Right kidney (tissue), 1 donor: Measurements from ENCODE around the gene KIF7.
"Not testable (repeated sequence)": the region's sequence is repeated elsewhere in the genome, so short reads cannot be mapped to it uniquely, and the experiment has no call there.

Experiments
- DNase-seq: peaks from one replicate; pipeline ENCODE4 v3.0.0-alpha.2; 2016

Gene KIF7

GRCh38 chr15:89616228-89616627 lies 39.0 kb downstream of the KIF7 start:
- no peak for DNase-seq

GRCh38 chr15:89615135-89615534 lies 40.1 kb downstream of the KIF7 start:
- no peak for DNase-seq

- DNase-seq, result no peak
Measured at GRCh38 chr15:89614164-89614563, 41.1 kb downstream of the KIF7 start.

- no peak for DNase-seq
Measured at GRCh38 chr15:89613031-89613430, 42.2 kb downstream of the KIF7 start.

- DNase-seq, result no peak
Measured at GRCh38 chr15:89611317-89611716, 44.0 kb downstream of the KIF7 start.

GRCh38 chr15:89599021-89599420 lies 56.2 kb downstream of the KIF7 start:
- no peak for DNase-seq

GRCh38 chr15:89593018-89593417 lies 62.2 kb downstream of the KIF7 start:
- no peak for DNase-seq

GRCh38 chr15:89591834-89592233 lies 63.4 kb downstream of the KIF7 start:
- DNase-seq, result no peak

GRCh38 chr15:89587955-89588354 lies 67.3 kb downstream of the KIF7 start:
- no peak for DNase-seq

GRCh38 chr15:89586651-89587050 lies 68.6 kb downstream of the KIF7 start:
- no peak for DNase-seq

GRCh38 chr15:89580747-89581146 lies 74.5 kb downstream of the KIF7 start:
- DNase-seq, result not testable (repeated sequence)

- no peak for DNase-seq
Measured at GRCh38 chr15:89578146-89578545, 77.1 kb downstream of the KIF7 start.
